ENCODE data around the gene FAM124A. TPM values are rescaled to one million over a fixed set of nuclear protein-coding genes. Genes with fewer than 3 reads are reported as not detected.
"Not testable (repeated sequence)": the region's sequence is repeated elsewhere in the genome, so short reads cannot be mapped to it uniquely, and the experiment has no call there.

FAM124A gene
- total RNA-seq, 2 experiments from 2014 or later, result 0.08 to 0.10 TPM

DNA sequence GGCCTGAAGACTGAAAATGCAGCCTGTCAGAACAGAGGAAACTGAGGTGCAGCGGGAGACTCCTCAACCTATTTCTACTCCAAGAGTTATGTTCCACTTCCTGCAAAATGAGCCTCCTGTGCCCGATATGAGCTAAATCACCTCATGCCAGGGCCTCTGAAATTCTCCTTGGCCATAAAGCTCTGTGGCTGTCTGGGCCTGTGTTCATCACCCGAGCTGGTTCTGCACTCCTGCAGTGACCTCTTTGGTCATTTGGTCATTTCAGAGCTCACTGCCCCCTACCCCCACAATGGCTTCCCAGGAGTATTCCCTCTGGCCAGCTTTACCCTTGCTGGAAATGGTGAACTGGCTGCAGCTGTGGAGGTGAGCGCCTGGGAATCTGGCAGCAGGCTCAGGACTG, 65.6 kb downstream of the FAM124A start:
- no peaks in the 10 kb centered on the region for H3K9me3 Mint-ChIP-seq
- peaks cover 16% of the 10 kb centered on the region for H3K4me1 Mint-ChIP-seq
- CTCF ChIA-PET, result interaction anchor here (0.9 to 6.2 kb wide), 8 partner anchors 10 to 510 kb away, joined by 3 to 172 read pairs (median 6); no protein-coding TSS in a partner anchor
- H3K4me3 Mint-ChIP-seq, result no peak overlapping the region
- DNase-seq, result no peak
- H3K27me3 Mint-ChIP-seq, result peaks cover 9% of the 10 kb centered on the region
- POLR2A ChIA-PET, result no interaction called here
- H3K36me3 Mint-ChIP-seq (ENCODE audit: low read depth), result no peaks in the 10 kb centered on the region
- no peak overlapping the region for H3K27ac Mint-ChIP-seq

DNA sequence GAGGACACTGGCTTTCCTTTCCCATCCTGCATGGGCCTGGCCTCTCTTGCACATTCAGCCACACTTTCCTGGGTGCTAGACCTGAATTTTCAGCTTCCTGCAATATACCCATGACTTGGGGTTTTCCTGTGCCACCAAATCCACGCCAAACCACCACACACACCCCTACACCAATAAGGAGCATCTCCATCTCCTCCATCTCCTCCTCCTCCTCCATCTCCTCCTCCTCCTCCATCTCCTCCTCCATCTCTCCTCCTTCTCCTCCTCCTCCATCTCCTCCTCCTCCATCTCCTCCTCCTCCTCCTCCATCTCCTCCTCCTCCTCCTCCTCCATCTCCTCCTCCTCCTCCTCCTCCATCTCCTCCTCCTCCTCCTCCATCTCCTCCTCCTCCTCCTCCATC, 66.1 kb downstream of the FAM124A start:
- H3K4me3 Mint-ChIP-seq; H3K27ac Mint-ChIP-seq; DNase-seq; H3K9me3 Mint-ChIP-seq; H3K36me3 Mint-ChIP-seq (ENCODE audit: low read depth); POLR2A ChIA-PET: not testable (repeated sequence)
- CTCF ChIA-PET, result interaction anchor here (0.9 to 6.2 kb wide), 5 partner anchors 10 to 510 kb away, joined by 3 to 172 read pairs (median 4); no protein-coding TSS in a partner anchor
- peaks cover 11% of the 10 kb centered on the region for H3K27me3 Mint-ChIP-seq
- peaks cover 14% of the 10 kb centered on the region for H3K4me1 Mint-ChIP-seq

DNA sequence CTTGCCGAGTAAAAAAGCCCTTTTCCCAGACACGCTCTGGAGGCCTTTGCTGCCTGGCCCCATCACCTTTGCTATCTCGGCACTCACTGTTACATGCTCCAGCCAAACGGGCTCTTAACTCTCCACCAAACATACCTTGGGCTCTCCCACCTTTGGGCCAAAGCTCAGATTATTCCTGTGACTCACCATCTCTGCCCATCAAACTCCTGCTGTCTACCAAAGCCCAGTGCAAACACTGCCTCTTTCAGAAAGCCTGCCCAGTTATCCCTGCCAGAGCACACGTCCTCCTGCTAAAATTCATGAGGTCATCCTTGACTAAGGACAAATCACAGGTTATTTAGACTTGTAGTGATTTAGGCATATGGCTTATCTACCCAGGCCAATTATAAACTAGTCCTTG, 69.1 kb downstream of the FAM124A start:
- ChIA-PET POLR2A (no interaction called here), CTCF (no interaction called here)
- H3K27me3 Mint-ChIP-seq, result peaks cover 12% of the 10 kb centered on the region
- peaks cover under 1% of the 10 kb centered on the region for H3K4me1 Mint-ChIP-seq
- H3K4me3 Mint-ChIP-seq, result no peak overlapping the region
- H3K36me3 Mint-ChIP-seq (ENCODE audit: low read depth), result no peaks in the 10 kb centered on the region
- no peak for DNase-seq
- no peak overlapping the region for H3K27ac Mint-ChIP-seq
- H3K9me3 Mint-ChIP-seq, result no peaks in the 10 kb centered on the region

DNA sequence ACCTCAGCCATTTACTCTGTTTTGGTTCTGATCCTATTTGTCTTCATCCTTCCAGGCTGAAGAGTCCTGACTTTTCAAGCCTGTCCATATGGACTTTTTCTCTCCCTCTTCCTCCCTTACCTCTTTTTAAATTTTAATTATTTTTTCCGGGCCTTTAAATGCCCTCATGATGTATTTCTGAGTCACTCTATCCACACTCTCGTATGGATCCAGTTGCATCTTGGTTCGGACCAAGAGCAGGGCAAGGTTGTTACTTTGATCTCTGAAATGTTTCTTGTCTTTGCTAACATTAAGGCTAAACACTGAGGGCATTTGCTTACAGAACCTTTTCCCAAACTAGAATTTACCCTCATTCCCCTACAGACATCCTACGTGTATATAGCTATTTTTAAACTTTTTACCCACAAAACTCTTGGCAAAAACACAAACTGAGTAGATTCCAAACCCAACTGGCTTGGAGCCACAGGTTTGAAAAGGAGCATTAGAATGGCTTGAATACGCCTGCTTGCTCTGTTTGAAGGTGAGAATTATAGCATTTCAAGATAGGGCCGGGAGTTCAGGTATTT, 69.9 kb downstream of the FAM124A start:
- peaks cover 12% of the 10 kb centered on the region for H3K27me3 Mint-ChIP-seq
- H3K4me3 Mint-ChIP-seq, result no peak overlapping the region
- no peak for DNase-seq
- ChIA-PET POLR2A (no interaction called here), CTCF (interaction anchor here (0.8 kb wide), 1 partner anchor 164 kb away, joined by 3 read pairs; no protein-coding TSS in a partner anchor)
- no peaks in the 10 kb centered on the region for H3K36me3 Mint-ChIP-seq (ENCODE audit: low read depth)
- H3K9me3 Mint-ChIP-seq, result no peaks in the 10 kb centered on the region
- no peak overlapping the region for H3K27ac Mint-ChIP-seq
- no peaks in the 10 kb centered on the region for H3K4me1 Mint-ChIP-seq

DNA sequence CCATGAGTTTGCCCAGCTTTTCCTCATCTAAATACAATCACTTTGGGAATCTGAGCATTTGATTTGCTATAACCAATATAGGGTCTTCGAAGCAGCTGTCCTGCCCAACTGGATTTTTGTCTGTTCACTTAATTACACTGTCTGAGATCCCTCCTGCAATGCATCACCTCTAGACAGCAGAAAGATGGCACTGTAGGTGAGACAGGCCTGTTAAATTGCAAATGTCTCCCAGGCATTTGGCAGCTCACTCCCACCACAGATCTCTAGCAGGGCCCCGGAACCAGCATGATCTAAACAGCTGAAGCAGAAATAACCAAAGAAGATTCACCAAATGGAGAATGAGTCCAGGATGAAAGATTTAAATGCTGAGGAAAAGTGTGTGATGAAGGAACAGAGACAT, 75.4 kb downstream of the FAM124A start:
- Mint-ChIP-seq H3K4me3 (no peak overlapping the region), H3K9me3 (no peaks in the 10 kb centered on the region), H3K36me3 (ENCODE audit: low read depth) (no peaks in the 10 kb centered on the region), H3K27ac (no peak overlapping the region), H3K4me1 (no peaks in the 10 kb centered on the region), H3K27me3 (peaks cover 3% of the 10 kb centered on the region)
- ChIA-PET CTCF (interaction anchor here (0.7 to 4.7 kb wide), 3 partner anchors 10 to 502 kb away, joined by 3 to 37 read pairs (median 3); no protein-coding TSS in a partner anchor), POLR2A (no interaction called here)
- no peak for DNase-seq

DNA sequence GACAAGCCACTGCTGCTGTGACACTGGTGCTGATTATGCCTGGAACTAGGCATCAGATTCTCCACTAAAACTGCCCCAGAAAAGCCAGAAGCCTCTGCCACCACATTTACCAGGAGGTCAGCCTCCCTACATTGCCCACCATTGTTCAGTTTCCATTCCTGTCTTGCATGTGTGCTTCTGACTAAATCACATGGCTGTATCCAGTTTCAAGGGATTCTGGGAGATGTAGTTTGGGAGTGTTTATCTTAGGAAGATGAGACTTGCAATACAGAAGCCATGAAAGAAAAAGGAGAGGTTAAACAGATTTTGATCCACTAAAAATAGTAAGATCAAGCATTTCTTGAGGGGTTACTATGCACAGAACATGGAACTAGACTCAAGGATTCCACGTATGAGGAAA, 76.6 kb downstream of the FAM124A start:
- DNase-seq, result no peak
- H3K27me3 Mint-ChIP-seq, result no peaks in the 10 kb centered on the region
- POLR2A ChIA-PET, result no interaction called here
- H3K4me1 Mint-ChIP-seq, result no peaks in the 10 kb centered on the region
- no peaks in the 10 kb centered on the region for H3K36me3 Mint-ChIP-seq (ENCODE audit: low read depth)
- no peaks in the 10 kb centered on the region for H3K9me3 Mint-ChIP-seq
- no peak overlapping the region for H3K4me3 Mint-ChIP-seq
- CTCF ChIA-PET, result interaction anchor here (1.4 to 4.7 kb wide), 2 partner anchors 13 to 500 kb away, joined by 3 to 37 read pairs; no protein-coding TSS in a partner anchor
- no peak overlapping the region for H3K27ac Mint-ChIP-seq

DNA sequence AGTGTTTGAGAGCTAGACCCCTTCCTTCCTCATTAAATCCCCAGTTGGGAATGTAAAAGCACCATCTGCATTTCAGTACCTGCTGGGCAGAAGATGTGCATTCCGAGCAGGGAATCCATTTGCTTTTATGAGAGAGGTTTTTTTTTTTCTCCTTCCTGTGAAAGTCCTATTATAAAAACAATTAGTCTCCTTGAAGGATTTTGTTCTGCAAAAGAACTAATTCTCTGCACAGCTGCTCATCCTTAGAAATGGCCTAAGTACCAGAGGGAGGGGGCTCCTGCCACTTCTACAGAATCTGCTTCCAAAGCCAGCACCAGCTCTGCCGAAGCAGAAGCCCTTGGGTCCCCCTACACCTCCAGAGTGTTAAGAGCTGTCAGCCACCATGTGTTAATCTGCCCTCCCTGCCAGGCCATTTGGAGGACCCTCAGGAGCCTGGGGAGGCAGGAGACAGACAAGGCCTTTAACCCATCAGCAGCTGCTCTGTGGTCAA, 80.9 kb downstream of the FAM124A start:
- H3K9me3 Mint-ChIP-seq, result no peaks in the 10 kb centered on the region
- peaks cover 2% of the 10 kb centered on the region for H3K27me3 Mint-ChIP-seq
- H3K27ac Mint-ChIP-seq, result no peak overlapping the region
- ChIA-PET POLR2A (no interaction called here), CTCF (interaction anchor here (1.4 to 2.0 kb wide), 2 partner anchors 10 to 17 kb away, joined by 3 to 8 read pairs; no protein-coding TSS in a partner anchor)
- no peak overlapping the region for H3K4me3 Mint-ChIP-seq
- no peaks in the 10 kb centered on the region for H3K4me1 Mint-ChIP-seq
- no peaks in the 10 kb centered on the region for H3K36me3 Mint-ChIP-seq (ENCODE audit: low read depth)
- DNase-seq, result no peak

DNA sequence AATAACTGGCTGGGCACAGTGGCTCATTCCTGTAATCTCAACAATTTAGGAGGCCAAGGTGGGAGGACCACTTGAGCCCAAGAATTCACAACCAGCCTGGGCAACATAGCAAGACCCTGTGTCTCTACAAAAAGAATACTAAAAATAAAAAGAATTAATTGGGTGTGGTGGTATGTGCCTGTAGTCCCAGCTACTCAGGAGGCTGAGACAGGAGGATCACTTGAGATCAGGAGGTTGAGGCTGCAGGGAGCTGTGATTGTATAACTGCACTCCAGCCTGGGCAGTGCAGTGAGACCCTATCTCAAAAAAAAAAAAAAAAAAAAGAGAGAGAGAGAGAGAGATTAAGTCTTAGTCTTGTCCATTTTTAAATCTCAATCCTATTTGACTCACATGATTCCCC, 81.7 kb downstream of the FAM124A start:
- Mint-ChIP-seq H3K4me3 (no peak overlapping the region), H3K27ac (no peak overlapping the region), H3K9me3 (no peaks in the 10 kb centered on the region), H3K27me3 (peaks cover 5% of the 10 kb centered on the region), H3K4me1 (no peaks in the 10 kb centered on the region), H3K36me3 (ENCODE audit: low read depth) (no peaks in the 10 kb centered on the region)
- ChIA-PET POLR2A (no interaction called here), CTCF (no interaction called here)
- no peak for DNase-seq

DNA sequence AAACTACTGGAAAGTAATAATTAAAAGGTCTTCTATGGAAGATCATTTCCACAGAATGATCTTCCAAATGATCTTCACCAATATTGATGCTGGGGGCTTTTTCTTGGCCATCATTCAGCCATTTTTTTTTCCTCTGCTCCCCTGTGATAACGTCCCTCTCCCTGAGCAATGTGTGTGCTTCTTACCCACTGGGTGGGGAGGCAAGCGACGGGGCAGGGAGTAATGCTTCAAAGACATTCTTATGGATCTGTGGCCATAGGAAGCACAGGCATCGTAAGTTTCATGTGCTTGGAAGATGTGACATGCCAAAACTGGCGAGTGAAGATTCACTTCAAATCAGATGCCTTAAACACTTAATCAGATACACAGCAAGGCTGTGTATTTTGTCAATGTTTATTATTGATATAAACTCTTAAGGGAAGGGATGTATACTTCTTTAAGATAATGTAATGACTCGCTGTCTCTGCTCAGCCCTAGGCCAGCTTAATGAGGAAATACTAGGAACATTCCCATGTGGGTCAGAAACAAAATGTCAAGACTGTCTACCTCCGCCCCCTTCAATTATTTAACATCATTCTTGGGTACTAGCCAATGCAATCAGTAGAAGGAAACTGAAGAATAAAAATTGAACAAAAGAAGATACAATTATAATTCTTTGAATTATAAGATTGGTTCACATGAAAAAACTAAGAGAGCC, 83.2 kb downstream of the FAM124A start:
- Mint-ChIP-seq H3K27ac (no peak overlapping the region), H3K4me1 (no peaks in the 10 kb centered on the region), H3K4me3 (no peak overlapping the region), H3K27me3 (peaks cover 5% of the 10 kb centered on the region), H3K36me3 (ENCODE audit: low read depth) (no peaks in the 10 kb centered on the region), H3K9me3 (no peaks in the 10 kb centered on the region)
- no peak for DNase-seq
- POLR2A ChIA-PET, result no interaction called here
- CTCF ChIA-PET, result no interaction called here

DNA sequence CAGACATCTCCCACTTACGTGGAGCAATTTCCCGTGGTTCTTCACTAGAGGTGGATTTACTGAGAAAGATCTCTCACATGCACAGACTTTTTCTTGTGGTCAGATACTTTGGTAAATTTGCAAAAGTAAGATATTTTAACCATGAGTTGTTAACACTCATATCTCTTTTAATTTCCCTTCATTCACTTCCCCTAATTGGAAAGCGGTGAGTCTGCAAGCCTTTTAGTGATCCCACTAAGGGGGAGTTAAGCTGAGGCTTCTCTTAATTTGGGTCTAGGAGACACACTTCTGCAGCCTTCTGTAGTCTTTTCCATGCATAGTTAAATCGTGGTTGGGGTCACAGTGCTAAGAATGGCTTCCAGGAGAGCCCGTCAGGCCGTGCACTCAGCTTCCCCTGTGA, 86.6 kb downstream of the FAM124A start:
- Mint-ChIP-seq H3K27me3 (peaks cover 18% of the 10 kb centered on the region), H3K4me1 (no peaks in the 10 kb centered on the region), H3K27ac (no peak overlapping the region), H3K4me3 (no peak overlapping the region), H3K9me3 (no peaks in the 10 kb centered on the region), H3K36me3 (ENCODE audit: low read depth) (no peaks in the 10 kb centered on the region)
- ChIA-PET POLR2A (no interaction called here), CTCF (interaction anchor here (0.9 to 3.2 kb wide), 2 partner anchors 22 to 490 kb away, joined by 4 to 13 read pairs; no protein-coding TSS in a partner anchor)
- no peak for DNase-seq

DNA sequence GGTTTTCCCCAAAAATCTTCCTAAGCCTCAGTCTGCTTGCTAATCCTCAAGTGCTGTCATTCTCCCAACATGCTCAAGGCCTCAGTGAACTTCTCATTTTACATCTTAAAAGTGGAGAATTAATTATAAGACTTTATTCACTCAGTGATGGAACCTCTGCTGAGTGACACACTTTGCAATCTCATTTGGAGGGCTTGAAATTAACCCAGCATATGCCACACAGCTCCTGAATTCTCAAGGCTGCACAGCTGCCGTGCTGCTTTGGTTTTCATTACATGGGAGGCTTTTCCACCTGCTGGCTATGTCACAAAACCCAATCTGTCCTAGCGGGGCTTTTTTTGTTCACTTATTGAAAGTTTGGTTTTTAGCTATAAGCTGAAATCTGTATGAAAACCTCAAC, 89.0 kb downstream of the FAM124A start:
- H3K36me3 Mint-ChIP-seq (ENCODE audit: low read depth), result no peaks in the 10 kb centered on the region
- no peaks in the 10 kb centered on the region for H3K4me1 Mint-ChIP-seq
- no peak for DNase-seq
- ChIA-PET POLR2A (no interaction called here), CTCF (no interaction called here)
- no peak overlapping the region for H3K27ac Mint-ChIP-seq
- H3K27me3 Mint-ChIP-seq, result peaks cover 21% of the 10 kb centered on the region
- H3K4me3 Mint-ChIP-seq, result no peak overlapping the region
- no peaks in the 10 kb centered on the region for H3K9me3 Mint-ChIP-seq

DNA sequence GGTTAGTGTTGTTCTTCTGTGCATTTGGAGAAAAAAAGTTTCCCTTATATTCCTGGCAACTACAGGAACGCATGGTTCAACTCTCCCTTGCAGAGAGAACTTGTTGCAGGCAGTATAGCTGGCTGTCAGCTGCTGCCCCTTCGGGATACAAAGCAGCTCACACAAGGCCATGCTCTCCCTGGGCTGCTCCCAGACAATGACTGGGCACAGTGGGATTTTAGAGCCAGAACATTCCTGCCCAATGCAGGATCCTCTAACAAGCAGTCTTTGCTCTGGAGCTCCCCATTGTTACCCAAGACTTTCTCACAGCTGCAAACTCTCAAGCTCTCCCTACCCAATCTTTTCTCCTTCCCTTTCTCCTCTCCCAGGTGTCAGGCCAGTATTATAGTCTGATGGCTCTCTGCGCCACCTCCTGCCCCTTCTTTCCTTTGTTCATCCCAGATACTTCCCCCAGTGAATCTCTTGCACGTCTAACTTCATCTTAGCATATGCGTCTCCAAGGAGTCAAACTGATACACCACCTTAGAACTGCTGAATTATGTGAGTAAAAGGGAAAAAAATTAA, 89.8 kb downstream of the FAM124A start:
- CTCF ChIA-PET, result interaction anchor here (1.0 to 1.4 kb wide), 2 partner anchors 9 to 26 kb away, joined by 3 to 4 read pairs; no protein-coding TSS in a partner anchor
- POLR2A ChIA-PET, result no interaction called here
- H3K4me1 Mint-ChIP-seq, result no peaks in the 10 kb centered on the region

DNA sequence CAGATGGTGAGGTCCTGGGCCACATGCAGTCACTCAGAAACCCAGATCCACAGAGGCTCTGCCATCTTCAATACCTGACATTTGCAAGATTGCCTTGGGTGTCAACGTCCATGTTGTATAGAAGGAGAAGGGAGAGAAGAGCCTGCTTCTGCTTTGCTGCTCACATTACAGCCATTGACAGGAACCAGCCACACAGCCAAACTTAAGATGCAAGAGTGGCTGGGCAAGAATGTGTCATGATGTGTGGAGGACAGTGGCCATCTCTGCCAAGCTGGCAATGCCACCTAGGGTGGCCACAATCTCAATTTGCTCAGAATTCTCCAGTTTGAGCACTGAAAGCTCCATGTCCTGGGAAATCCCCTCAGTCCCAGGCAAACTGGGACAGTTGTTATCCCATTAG, 91.4 kb downstream of the FAM124A start:
- no peak overlapping the region for H3K27ac Mint-ChIP-seq
- DNase-seq, result no peak
- H3K27me3 Mint-ChIP-seq, result peaks cover 18% of the 10 kb centered on the region
- H3K36me3 Mint-ChIP-seq (ENCODE audit: low read depth), result no peaks in the 10 kb centered on the region
- no peaks in the 10 kb centered on the region for H3K4me1 Mint-ChIP-seq
- no peak overlapping the region for H3K4me3 Mint-ChIP-seq
- CTCF ChIA-PET, result interaction anchor here (1.4 kb wide), 1 partner anchor 11 kb away, joined by 3 read pairs; no protein-coding TSS in a partner anchor
- H3K9me3 Mint-ChIP-seq, result no peaks in the 10 kb centered on the region
- POLR2A ChIA-PET, result interaction anchor here (0.7 kb wide), 1 partner anchor 900 kb away, joined by 3 read pairs; no protein-coding TSS in a partner anchor

More for the DNA sequence above, 89.8 kb downstream of the FAM124A start:
- H3K27me3 Mint-ChIP-seq, result peaks cover 21% of the 10 kb centered on the region
- no peaks in the 10 kb centered on the region for H3K36me3 Mint-ChIP-seq (ENCODE audit: low read depth)
- no peak overlapping the region for H3K27ac Mint-ChIP-seq
- H3K4me3 Mint-ChIP-seq, result no peak overlapping the region
- no peak for DNase-seq
- H3K9me3 Mint-ChIP-seq, result no peaks in the 10 kb centered on the region
